Endothelial cell of umbilical vein (primary cell): ENCODE data around the gene ST6GAL1. TPM values are rescaled to one million over a fixed set of nuclear protein-coding genes. Genes with fewer than 3 reads are reported as not detected.

Source experiments
- BruUV-seq: library from RNA; stranded (reverse); fragments of 400-500 nt; replicated peaks from 2 replicates; lab custom pipeline; 2021; lab: Mats Ljungman, UMichigan
- CTCF ChIA-PET: fragments of 300-600, 350-600 bp; sonication (Branson Sonifier 250); formaldehyde crosslinking; loops from one replicate; lab custom pipeline; 2021; ENCODE audit warnings: antibody characterized with exemption, inconsistent platforms; lab: Charles Lee
- POLR2A ChIA-PET: fragments of 300-600, 350-600 bp; sonication (Branson Sonifier 250); formaldehyde crosslinking; loops from one replicate; lab custom pipeline; 2021; ENCODE audit warnings: antibody characterized with exemption, inconsistent platforms; lab: Charles Lee
- DNase-seq: peaks from one replicate; pipeline ENCODE4 v3.0.0-alpha.2; 2011; ENCODE audit warnings: low read depth, low spot score
- FAIRE-seq: peaks from 2 replicates; lab custom pipeline; 2011; peaks lifted over from hg19 to GRCh38; lab: Jason Lieb, UNC
- H2AFZ ChIP-seq: 2 replicates; pipeline ENCODE4 v1.6.0; 2012; ENCODE audit warnings: low read depth, low read length, control low read depth, inconsistent platforms
- H3K27ac ChIP-seq: 2 replicates; pipeline ENCODE4 v1.5.1; 2011; ENCODE audit warnings: low read depth, mild to moderate bottlenecking, control low read depth, low read length, moderate library complexity; ENCODE audit not compliant: insufficient read depth
- H3K27me3 ChIP-seq, 2 experiments: 2 replicates each; pipeline versions ENCODE4 v1.6.0 to v1.6.1; 2011; ENCODE audit warnings: low read length in 2 of 2, mixed read lengths in 1 of 2; ENCODE audit not compliant: control insufficient read depth in 2 of 2, insufficient read depth in 2 of 2
- H3K36me3 ChIP-seq, 2 experiments: 2 replicates in 1 of 2; 3 replicates in 1 of 2; pipeline ENCODE4 v1.5.1; 2011; ENCODE audit warnings: low read length in 2 of 2, mild to moderate bottlenecking in 1 of 2, moderate library complexity in 1 of 2; ENCODE audit not compliant: control insufficient read depth in 2 of 2, insufficient read depth in 2 of 2; ENCODE audit errors: extremely low read depth in 1 of 2
- H3K4me1 ChIP-seq: 3 replicates; pipeline ENCODE4 v1.5.1; 2011; ENCODE audit warnings: mild to moderate bottlenecking, low read length; ENCODE audit not compliant: control insufficient read depth, insufficient read depth; ENCODE audit errors: extremely low read depth
- H3K4me2 ChIP-seq: 2 replicates; pipeline ENCODE4 v1.6.1; 2011; ENCODE audit warnings: low read length, control low read depth, mixed read lengths; ENCODE audit not compliant: insufficient read depth
- H3K4me3 ChIP-seq, 3 experiments: fragments of 200-600 bp in 1 of 3; sonication (generic), shearing (Covaris generic) in 1 of 3; replicated peaks in 1 of 3; 2 replicates each; pipeline ENCODE4 v1.5.1; 2011 to 2016; ENCODE audit warnings: control low read depth in 3 of 3, low read length in 3 of 3, mild to moderate bottlenecking in 2 of 3, inconsistent platforms in 1 of 3, low read depth in 1 of 3, moderate library complexity in 1 of 3; ENCODE audit not compliant: insufficient read depth in 1 of 3
- H3K79me2 ChIP-seq: 2 replicates; pipeline ENCODE4 v1.6.0; 2012; ENCODE audit warnings: low read length, inconsistent platforms; ENCODE audit not compliant: control insufficient read depth, insufficient read depth
- H3K9ac ChIP-seq: replicated peaks from 2 replicates; pipeline ENCODE3; 2011; ENCODE audit warnings: low read length, control low read depth; ENCODE audit not compliant: insufficient read depth; ENCODE audit errors: extremely low read depth
- H3K9me1 ChIP-seq: replicated peaks from 3 replicates; pipeline ENCODE4 v1.6.0; 2011; ENCODE audit warnings: mild to moderate bottlenecking, low read length; ENCODE audit not compliant: control insufficient read depth, insufficient read depth; ENCODE audit errors: extremely low read depth
- H3K9me3 ChIP-seq: replicated peaks from 2 replicates; pipeline ENCODE4 v1.5.1; 2012; ENCODE audit warnings: low read length, inconsistent platforms; ENCODE audit not compliant: control insufficient read depth, insufficient read depth
- H4K20me1 ChIP-seq: replicated peaks from 2 replicates; pipeline ENCODE3; 2011; ENCODE audit warnings: mild to moderate bottlenecking, low read length; ENCODE audit not compliant: control insufficient read depth, insufficient read depth; ENCODE audit errors: extremely low read depth
- FOS ChIP-seq: IDR thresholded peaks from 2 replicates; pipeline ENCODE4 v1.6.1; 2011; ENCODE audit warnings: mild to moderate bottlenecking, low read length, moderate library complexity, borderline replicate concordance; ENCODE audit not compliant: insufficient read depth
- GATA2 ChIP-seq: IDR thresholded peaks from 2 replicates; pipeline ENCODE4 v1.7.0; 2011; ENCODE audit warnings: low read depth, mild to moderate bottlenecking, moderate library complexity, mixed read lengths, low read length; ENCODE audit not compliant: insufficient read length, insufficient read depth
- JUN ChIP-seq: IDR thresholded peaks from 2 replicates; pipeline ENCODE4 v1.6.1; 2011; ENCODE audit warnings: borderline replicate concordance, low read depth; ENCODE audit not compliant: insufficient read length, insufficient read depth
- MAX ChIP-seq: IDR thresholded peaks from 2 replicates; pipeline ENCODE4 v1.6.1; 2011; ENCODE audit not compliant: insufficient read depth, insufficient read length
- MYC ChIP-seq: IDR thresholded peaks from one replicate; pipeline ENCODE4 v1.6.1; 2011; ENCODE audit warnings: mild to moderate bottlenecking, low read depth, low read length
- POLR2A ChIP-seq: IDR thresholded peaks from 2 replicates; pipeline ENCODE4 v1.6.1; 2012; ENCODE audit warnings: low read depth, mild to moderate bottlenecking, control low read depth, low read length
- POLR2AphosphoS5 ChIP-seq: IDR thresholded peaks from 2 replicates; pipeline ENCODE4 v1.6.1; 2012; ENCODE audit warnings: low read depth, mild to moderate bottlenecking, control low read depth, low read length, moderate library complexity; ENCODE audit not compliant: insufficient read depth
- dilution Hi-C: fragments of 300-500 bp; cut with MboI; formaldehyde crosslinking; loops from one replicate; pipeline ENCODE4 v1.15.0; 2019; ENCODE audit warnings: low sequenced_read_pairs; ENCODE audit not compliant: extremely low pct_ligation_motif_present
- intact Hi-C: fragments of 100-400 bp; cut with micrococcal nuclease; formaldehyde crosslinking; loops from one replicate; pipeline ENCODE4 v1.10.0; 2022
- polyA plus RNA-seq, 4 experiments: library from polyadenylated mRNA; depleted of rRNA in 3 of 4; stranded (reverse) in 3 of 4; unstranded in 1 of 4; fragments of >200 nt; gene quantifications; 2 replicates each; pipeline versions ENCODE4 v1.2.1 to v1.2.3, GENCODE V29; 2011 to 2012; ENCODE audit warnings: missing spikeins in 1 of 4
- total RNA-seq: library from RNA; stranded (reverse); gene quantifications from 2 replicates; pipeline ENCODE4 v1.2.3, GENCODE V29; 2021

The ST6GAL1 gene
- total and polyA plus RNA-seq, 2 donors (not counting 3 experiments of a cell fraction or from before 2014, with no cell fraction given): 63.9 to 101 TPM

- POLR2A ChIA-PET: interaction anchor here (0.7 to 0.8 kb wide), 3 partner anchors 39 to 187 kb away, joined by 3 read pairs; no protein-coding TSS in a partner anchor
- Histone ChIP-seq H3K4me1 (peaks cover 28% of the 10 kb centered on the region), H3K9ac (no peak overlapping the region), H3K4me2 (peak overlapping the region; percentile 10), H3K36me3 (peaks cover 8 to 43% of the 10 kb centered on the region in 2 experiments), H3K79me2 (no peaks in the 10 kb centered on the region), H2AFZ (no peak overlapping the region), H3K27ac (peak overlapping the region; percentile 56), H3K9me1 (no peaks in the 10 kb centered on the region), H3K9me3 (no peaks in the 10 kb centered on the region), H3K27me3 (no peaks in the 10 kb centered on the region), H4K20me1 (no peaks in the 10 kb centered on the region), H3K4me3 (no peak overlapping the region)
- intact Hi-C loops: loop anchor here (1.0 to 2.0 kb wide), 2 partner anchors 17 to 39 kb away; no protein-coding TSS in a partner anchor
- CTCF ChIA-PET: interaction anchor here (1.0 to 2.3 kb wide), 6 partner anchors 10 to 194 kb away, joined by 3 to 18 read pairs (median 5); partner anchors contain the start of gene ST6GAL1
- dilution Hi-C loops: no loop called here
- peak; percentile 4 for TF ChIP-seq JUN
- no peak for TF ChIP-seq GATA2
- no TSS peak for BruUV-seq
- DNase-seq (peak; percentile 86), FAIRE-seq (peak; percentile 86)
Observed at GRCh38 chr3:186971578-186971977, 41.3 kb downstream of the ST6GAL1 start.

- no peak for TF ChIP-seq GATA2
- TF ChIP-seq MYC: no peak
- TF ChIP-seq FOS: no peak
- no peak for TF ChIP-seq POLR2AphosphoS5
- TF ChIP-seq POLR2A: no peak
- no peak for TF ChIP-seq MAX
- peaks cover 23% of the 10 kb centered on the region for H3K4me1 ChIP-seq
- no peak for DNase-seq
- no peaks in the 10 kb centered on the region for H3K9me3 ChIP-seq
- H3K9ac ChIP-seq: no peak overlapping the region
- no peak overlapping the region for H3K4me3 ChIP-seq
- no peaks in the 10 kb centered on the region for H4K20me1 ChIP-seq
- no peak overlapping the region for H3K27ac ChIP-seq
- intact Hi-C loops: no loop called here
- no peak overlapping the region for H3K4me2 ChIP-seq
- H3K36me3 ChIP-seq: peaks cover 13 to 49% of the 10 kb centered on the region in 2 experiments
- dilution Hi-C loops: no loop called here
- H3K27me3 ChIP-seq: no peaks in the 10 kb centered on the region
- no peaks in the 10 kb centered on the region for H3K79me2 ChIP-seq
- H3K9me1 ChIP-seq: no peaks in the 10 kb centered on the region
- BruUV-seq: no TSS peak
- ChIA-PET CTCF (interaction anchor here (0.9 to 1.5 kb wide), 3 partner anchors 10 to 124 kb away, joined by 3 to 6 read pairs (median 5); no protein-coding TSS in a partner anchor), POLR2A (no interaction called here)
- FAIRE-seq: no peak
- no peak overlapping the region for H2AFZ ChIP-seq
Observed at GRCh38 chr3:186973702-186974101, 43.4 kb downstream of the ST6GAL1 start.
